ENCODE results near the gene ZBTB44.

The ZBTB44 gene

DNA sequence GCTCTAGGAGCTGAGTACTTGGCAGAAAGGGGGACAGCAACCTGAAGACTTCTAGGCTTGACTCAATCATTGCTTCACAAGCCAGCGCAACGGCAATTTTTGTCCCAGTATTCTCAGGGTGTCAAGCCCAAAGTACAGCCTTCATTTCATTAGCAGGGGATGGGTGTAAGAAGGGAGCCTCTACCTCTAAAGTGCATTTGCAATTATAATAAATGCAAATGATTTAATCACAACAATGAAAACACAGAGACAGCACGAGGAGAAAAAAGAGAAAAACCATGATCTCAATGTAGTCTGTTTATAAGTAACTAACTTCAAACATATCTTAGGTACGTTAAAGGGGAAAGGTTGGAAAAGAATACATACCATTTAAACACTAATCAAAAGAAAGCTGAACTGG is 34.7 kb downstream of the ZBTB44 start:
- TF ChIP-seq, protein P1, sequence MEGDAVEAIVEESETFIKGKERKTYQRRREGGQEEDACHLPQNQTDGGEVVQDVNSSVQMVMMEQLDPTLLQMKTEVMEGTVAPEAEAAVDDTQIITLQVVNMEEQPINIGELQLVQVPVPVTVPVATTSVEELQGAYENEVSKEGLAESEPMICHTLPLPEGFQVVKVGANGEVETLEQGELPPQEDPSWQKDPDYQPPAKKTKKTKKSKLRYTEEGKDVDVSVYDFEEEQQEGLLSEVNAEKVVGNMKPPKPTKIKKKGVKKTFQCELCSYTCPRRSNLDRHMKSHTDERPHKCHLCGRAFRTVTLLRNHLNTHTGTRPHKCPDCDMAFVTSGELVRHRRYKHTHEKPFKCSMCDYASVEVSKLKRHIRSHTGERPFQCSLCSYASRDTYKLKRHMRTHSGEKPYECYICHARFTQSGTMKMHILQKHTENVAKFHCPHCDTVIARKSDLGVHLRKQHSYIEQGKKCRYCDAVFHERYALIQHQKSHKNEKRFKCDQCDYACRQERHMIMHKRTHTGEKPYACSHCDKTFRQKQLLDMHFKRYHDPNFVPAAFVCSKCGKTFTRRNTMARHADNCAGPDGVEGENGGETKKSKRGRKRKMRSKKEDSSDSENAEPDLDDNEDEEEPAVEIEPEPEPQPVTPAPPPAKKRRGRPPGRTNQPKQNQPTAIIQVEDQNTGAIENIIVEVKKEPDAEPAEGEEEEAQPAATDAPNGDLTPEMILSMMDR (conservative IDR thresholded peaks at IDR 0.05), result no peak
- H3K27ac ChIP-seq, result no peak overlapping the region

GRCh38 chr11:130278745-130279144 is 36.0 kb downstream of the ZBTB44 start:
- TF ChIP-seq, protein P1 (conservative IDR thresholded peaks at IDR 0.05), result no peak
- H3K27ac ChIP-seq, result no peak overlapping the region

- TF ChIP-seq, protein P1 (conservative IDR thresholded peaks at IDR 0.05), result no peak
- H3K27ac ChIP-seq, result no peak overlapping the region
These were observed 36.6 kb downstream of the ZBTB44 start for GRCh38 chr11:130278151-130278550.

DNA sequence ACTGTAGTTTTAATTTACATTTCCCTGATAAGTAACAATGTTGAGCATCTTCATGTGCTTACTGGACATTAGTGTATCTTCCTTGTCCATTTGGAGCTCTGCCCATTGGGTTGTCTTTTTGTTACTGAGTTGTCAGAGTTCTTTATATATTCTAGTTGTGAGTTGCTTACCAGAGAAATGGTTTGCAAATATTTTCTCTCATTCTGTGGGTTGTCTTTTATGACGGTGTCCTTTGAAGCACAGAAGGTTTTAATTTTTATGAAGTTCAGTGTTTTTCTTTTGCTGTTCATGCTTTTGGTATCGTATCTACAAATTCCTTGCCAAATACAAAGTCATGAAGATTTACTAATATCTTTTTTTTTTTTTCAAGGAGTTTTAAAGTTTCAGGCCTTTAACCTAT is 42.4 kb downstream of the ZBTB44 start:
- no peak overlapping the region for H3K27ac ChIP-seq
- TF ChIP-seq, protein P1 (conservative IDR thresholded peaks at IDR 0.05), result no peak

GRCh38 chr11:130269326-130269943 is 45.3 kb downstream of the ZBTB44 start:
- TF ChIP-seq, protein P1 (conservative IDR thresholded peaks at IDR 0.05), result no peak
- no peak overlapping the region for H3K27ac ChIP-seq

DNA sequence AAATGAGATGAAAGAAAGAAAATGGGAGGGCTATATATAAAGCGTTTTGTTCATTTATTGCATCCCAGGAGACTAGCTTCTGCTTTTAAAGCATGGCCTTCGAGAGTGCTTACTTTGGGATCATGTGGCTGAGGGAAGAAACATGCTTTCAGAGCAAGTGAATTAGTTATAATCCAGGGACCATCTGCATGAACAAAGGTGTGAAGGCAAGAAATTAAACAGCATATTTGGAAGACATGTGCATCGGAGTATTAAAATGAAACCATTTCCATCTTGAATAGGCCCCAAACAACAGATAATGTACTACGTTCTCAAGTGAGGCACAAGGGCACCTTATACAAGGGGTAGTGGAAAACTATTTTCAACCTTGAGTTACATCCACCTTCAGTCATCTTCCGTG is 51.4 kb downstream of the ZBTB44 start:
- TF ChIP-seq, protein P1 (conservative IDR thresholded peaks at IDR 0.05), result no peak
- H3K27ac ChIP-seq, result no peak overlapping the region

GRCh38 chr11:130262424-130262823 is 52.3 kb downstream of the ZBTB44 start:
- TF ChIP-seq, protein P1 (conservative IDR thresholded peaks at IDR 0.05), result no peak
- no peak overlapping the region for H3K27ac ChIP-seq

Measured in VCaP (cell line).